HG03521 (cell line): Measurements from ENCODE around the gene CDC26.
A peak's percentile ranks its signal among the peaks of the same experiment; 100 is the strongest.
"Not testable (repeated sequence)": the region's sequence is repeated elsewhere in the genome, so short reads cannot be mapped to it uniquely, and the experiment has no call there.

Experiments used
- ATAC-seq: cut with Tn5 transposase; IDR thresholded peaks from one replicate; pipeline ENCODE4 v1.9.1; 2021; ENCODE audit warnings: mild to moderate bottlenecking, moderate library complexity; ENCODE audit not compliant: unreplicated experiment

Gene CDC26

DNA sequence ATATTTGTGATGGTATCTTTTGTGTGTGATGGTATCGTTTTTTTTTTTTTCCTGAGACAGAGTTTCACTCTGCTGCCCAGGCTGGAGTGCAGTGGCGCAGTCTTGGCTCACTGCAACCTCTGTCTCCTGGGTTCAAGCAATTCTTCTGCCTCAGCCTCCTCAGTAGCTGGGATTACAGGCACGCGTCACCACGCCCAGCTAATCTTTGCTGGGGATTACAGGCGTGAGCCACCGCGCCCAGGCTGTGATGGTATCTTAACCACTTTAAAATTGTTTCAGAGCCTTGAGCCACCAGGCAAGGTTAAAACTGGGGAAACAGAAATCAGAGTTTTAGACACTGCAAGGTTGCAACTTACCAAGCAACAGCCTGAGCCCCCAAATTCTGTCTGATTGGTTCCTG, 20.9 kb upstream of the CDC26 start:
- ATAC-seq: not testable (repeated sequence)

GRCh38 chr9:113293285-113293878, 18.0 kb upstream of the CDC26 start:
- no peak for ATAC-seq

DNA sequence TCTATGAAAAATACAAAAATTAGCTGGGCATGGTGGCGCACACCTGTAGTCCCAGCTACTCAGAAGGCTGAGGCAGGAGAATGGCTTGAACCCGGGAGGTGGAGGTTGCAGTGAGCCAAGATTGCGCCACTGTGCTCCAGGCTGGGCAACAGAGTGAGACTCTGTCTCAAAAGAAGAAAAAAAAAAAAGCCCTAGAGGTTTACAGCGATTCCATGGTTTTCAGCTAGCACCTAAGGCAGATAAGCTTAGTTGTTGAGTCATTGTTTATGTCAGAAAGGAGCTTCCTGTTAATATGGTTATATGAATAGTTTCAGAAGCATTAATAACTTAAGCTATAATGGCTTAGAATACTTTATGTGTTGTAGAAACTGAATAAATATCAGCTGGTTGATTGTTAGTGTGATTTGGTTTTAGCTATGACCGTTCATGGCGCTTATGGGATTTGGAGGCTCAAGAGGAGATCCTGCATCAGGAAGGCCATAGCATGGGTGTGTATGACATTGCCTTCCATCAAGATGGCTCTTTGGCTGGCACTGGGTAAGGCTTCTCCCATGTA, 14.8 kb upstream of the CDC26 start:
- no peak for ATAC-seq

GRCh38 chr9:113289091-113289490, 13.7 kb upstream of the CDC26 start:
- no peak for ATAC-seq

DNA sequence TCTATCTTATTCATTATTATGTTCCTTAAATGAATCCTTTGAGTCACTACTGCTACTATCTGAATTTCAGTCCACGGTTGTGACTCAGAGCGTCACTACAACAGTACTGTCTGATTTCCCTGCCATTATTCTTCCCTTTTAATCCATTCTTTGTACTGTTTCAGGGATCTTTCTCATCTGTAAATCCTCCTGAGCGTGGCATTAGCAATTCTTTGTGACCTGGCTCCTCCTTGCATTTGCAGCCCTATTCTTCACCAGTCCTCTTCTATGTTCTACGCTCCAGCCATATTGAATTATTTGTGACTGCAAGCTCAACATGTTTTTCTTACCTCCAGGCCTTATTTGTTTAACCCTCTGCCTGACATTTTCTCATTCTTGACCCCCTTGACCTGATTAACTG, 6.0 kb upstream of the CDC26 start:
- ATAC-seq: no peak

DNA sequence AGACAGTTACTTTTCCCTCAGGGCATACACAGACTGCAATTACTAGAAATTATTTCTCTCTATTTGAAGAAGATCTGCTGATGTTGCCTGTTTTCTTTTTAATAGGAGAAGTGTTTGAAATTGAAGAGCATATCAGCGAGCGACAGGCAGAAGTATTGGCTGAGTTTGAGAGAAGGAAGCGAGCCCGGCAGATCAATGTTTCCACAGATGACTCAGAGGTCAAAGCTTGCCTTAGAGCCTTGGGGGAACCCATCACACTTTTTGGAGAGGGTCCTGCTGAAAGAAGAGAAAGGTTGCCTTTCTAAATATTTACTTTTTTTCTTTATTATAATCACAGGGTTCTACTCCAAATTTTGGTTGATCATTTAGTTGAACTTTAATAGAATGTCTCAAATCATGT, 3.5 kb upstream of the CDC26 start:
- no peak for ATAC-seq

DNA sequence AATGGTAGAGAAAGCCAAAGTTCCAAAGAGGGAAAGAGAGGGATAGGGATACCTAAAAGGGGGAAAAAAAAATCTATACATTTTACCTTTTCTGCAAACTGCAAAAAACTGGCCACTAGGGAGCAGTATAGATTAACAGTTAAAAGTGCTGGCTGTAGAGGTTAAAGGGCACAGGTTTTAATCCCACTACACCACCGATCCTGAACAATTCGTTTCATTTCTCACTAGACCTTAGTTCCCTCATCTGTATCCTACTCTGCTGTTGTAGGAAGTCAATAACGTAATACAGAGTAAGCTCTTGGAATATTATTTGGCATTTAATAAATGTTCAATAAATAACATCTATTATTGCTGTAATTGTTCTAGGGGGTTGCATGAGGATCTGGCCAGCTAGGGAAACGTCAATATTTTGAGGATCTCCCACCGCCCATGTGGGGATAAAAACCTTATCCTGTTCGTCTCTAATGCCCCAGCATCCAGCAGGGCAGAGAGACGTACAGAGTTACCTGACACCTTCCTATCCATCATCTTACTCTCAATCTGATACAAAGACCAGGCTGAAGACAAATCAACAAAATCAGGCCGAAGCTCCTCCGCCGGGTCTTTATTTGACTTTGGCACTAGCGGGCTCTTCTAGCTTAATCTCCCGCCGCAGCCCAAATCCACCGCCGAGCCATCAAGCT, 757 bp downstream of the CDC26 start:
- peak; percentile 1 for ATAC-seq

DNA sequence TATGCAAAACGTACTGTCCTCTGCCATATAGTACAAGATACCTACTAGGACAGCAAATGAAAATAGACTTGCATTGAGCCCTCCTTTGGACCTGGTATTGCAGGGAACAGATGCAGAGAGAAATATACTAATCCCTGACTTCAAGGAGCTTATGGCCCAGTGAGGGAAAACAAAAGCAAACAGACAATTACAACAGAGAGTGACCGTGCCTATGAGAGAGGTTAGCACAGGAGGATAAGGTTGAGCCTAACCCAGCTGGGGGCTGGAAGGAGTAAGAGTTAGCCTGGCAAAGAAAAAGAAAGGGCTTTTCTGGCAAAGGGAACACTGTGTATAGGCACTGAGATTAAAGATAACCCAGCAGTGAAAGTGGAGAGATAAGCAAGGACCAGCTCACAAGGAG, 5.5 kb downstream of the CDC26 start:
- no peak for ATAC-seq

- ATAC-seq: no peak
These were observed 6.0 kb downstream of the CDC26 start for GRCh38 chr9:113269355-113269754.

DNA sequence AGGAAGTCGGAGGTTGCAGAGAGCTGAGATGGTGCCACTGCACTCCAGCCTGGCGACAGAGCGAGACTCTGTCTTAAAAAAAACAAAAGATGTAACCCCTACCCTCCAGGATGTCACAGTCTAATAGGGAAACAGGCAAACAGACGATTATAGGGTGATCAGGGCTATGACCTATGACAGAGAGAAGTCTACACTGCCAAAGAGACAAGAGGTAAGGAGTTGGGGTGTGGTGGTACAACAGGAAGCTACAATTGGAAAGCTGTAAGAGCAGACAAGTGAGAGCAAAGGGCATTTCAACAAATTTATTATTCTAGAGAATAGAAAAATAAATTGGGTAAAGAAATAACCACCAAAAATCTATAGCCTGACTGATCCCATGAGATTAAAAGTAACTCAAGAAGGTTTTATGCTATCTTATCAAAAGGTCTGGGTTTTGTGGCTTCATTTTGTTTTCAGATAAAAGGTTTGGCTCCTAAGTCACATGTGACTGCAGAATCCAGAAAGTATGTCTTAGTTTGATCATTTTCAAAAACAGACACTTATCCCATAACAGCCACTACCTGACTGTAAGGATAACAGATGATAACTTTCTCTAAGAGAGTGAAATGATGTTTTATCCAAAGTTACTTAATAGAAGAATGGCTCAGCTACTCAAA, 7.3 kb downstream of the CDC26 start:
- ATAC-seq: no peak

GRCh38 chr9:113266174-113266573, 9.2 kb downstream of the CDC26 start:
- no peak for ATAC-seq

DNA sequence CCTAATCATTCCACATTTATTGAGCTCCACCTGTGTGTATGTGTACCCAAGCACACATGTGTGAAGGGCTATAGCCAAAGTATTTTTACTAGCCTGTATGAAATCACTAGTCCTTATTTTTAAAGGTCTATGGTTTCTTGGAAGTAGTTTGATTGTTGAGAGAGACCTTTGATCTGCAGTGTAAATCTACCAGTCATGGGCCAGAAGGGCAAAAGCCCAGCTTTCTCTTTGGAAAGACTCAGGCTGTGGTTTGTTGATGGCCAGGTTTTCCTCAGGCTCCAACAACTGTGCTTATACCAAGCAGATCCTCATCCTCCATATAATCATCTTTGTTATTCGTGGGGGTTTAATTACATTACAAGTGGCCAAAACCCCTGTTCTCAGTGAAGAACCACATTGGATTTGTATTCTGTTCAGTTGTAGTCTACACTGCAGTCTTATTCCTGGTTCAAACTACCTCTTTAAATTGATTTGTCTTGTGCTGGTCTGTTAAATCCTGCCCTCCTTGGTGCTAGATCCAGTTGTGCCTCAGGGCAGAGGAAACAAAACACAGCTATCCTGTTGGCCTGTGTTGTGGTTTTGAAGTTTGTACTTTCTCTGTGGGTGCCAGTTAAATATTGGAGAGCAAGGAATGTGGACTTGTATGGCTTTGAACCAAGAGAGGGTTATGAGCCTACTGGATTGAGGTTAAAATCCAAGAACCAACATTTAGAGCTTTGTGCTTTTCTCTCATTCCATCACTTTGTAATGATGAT, 13.3 kb downstream of the CDC26 start:
- ATAC-seq: no peak

DNA sequence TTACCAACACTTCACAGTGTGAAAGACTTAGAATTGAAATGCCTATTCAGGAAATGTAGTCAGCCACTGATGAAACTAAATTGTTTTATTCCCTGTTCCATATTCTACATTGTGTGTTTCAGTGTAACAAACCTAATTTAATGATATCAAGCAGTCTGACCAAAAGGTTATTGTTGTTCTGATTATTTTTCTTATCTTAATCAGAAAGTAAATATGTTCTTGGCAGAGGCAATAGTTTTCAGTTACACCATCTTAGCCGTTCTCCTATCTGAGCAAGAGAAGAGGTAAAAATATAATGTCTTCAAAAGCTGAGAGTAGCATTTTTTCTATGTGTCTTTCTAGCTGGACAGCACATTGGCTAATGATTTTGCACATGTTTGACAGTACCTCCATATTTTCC, 17.1 kb downstream of the CDC26 start:
- ATAC-seq: no peak

DNA sequence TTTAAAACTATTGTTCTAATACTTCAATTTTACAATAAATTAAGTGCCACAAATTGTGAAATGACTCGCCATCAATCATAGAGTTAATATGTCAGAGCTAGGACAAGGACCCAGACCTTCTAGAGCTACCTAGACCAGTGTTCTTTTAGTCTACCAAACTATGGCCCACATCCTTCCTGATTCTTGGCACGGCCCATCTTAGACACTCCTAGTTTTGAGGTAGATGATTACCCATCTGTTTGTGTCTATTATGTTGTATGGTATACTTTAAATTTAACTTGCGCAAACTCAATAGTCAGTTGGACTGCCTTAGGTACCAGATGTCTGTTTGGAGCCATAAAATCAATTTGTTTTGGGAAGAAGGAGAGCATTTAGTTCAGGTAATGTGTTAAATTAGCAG, 17.5 kb downstream of the CDC26 start:
- ATAC-seq: no peak

DNA sequence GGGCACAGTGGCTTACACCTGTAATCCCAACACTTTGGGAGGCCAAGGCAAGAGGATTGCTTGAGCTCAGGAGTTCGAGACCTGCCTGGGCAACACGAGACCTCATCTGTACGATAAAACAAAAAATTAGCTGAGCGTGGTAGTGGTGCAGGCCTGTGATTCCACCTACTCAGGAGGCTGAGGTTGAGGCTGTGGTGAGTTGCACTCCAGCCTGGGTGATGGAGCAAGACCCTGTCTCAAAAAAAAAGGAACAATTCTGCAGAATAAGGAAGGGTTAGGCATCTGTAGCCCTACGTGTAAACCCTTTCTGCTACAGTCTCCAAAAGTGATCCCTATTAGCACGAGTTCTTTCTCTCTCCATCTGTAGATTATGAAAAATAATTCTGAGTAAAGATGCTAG, 19.9 kb downstream of the CDC26 start:
- ATAC-seq: no peak

DNA sequence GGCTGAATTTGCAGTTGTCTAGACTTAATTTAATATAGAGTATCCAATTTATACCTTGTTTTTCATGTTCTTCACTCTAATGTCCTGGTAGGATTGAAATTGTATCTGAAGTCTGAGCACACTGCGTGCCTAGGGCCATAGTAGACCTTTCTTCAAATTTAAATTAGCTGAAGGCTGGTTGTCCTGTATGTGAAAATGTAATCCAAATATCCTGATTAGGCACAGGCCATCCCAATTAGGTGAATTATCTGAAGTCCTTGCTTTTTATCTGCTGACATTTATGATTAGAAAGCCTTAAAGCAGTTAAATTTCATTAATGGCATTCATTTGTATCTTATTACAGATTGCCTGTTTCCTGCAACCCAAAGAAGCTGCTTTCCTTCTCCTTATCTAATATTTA, 20.4 kb downstream of the CDC26 start:
- no peak for ATAC-seq

DNA sequence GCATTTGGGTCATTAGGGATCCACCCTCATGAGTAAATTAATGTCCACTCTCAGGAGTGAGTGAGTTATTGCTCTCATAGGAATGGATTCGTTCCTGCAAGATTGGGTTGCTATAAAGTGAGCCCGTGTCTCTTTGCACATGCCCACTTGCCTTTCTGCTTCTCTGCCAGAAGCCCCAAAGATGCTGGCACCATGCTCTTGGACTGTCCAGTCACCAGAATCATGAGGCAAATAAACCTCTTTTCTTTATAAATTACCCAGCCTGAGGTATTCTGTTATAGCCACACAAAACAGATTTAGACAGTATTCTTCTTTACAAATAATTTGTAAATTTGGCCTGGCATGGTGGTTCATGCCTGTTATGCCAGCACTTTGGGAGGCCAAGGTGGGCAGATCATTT, 24.6 kb downstream of the CDC26 start:
- no peak for ATAC-seq

DNA sequence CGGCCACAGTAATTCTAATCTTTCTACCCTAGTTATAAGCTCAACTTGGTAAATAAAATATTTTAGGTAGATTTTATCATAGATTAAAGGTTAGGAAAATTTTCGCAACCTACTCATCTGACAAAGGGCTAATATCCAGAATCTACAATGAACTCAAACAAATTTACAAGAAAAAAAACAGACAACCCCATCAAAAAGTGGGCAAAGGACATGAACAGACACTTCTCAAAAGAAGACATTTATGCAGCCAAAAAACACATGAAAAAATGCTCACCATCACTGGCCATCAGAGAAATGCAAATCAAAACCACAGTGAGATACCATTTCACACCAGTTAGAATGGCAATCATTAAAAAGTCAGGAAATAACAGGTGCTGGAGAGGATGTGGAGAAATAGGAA, 25.7 kb downstream of the CDC26 start:
- ATAC-seq: not testable (repeated sequence)

DNA sequence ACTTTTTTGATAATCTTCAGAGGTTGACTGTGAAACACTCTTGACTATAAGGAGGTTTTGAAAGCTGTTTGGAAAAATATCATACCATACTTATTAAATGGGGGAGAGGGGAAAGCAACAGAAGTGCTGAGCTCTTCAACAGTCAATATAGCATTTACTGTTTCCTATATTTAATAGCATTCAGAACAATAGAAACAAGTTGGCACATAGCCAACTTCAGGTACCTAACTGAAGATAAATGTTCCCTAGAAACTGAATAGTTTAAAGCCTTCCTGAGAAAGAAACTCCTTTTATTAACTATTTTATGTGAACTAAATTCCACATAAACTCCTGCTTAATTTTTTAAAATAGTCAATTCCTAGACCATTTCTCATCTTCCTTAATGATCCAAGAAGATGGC, 27.7 kb downstream of the CDC26 start:
- no peak for ATAC-seq

DNA sequence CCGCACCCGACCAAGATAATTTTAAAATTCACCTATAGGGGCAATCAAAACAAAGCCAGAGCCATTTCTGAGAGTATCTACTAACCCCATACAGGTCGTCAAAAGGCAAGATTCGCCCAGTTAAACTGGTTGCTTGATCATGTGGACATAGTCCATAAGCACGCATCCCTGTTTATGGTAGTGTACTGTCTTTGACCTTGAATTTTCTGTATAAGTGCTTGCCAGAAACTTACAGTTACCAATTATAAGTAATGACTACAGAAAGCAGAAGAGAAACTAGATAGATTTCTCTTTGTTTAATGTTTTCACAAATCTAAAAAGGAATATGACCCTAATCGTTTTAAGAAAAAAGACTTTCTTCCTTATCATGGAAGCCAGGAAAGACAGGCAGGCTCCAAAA, 28.4 kb downstream of the CDC26 start:
- no peak for ATAC-seq

- ATAC-seq: no peak
These were observed 29.5 kb downstream of the CDC26 start for GRCh38 chr9:113245894-113246293.
